ENCODE data around the gene DDR2. TPM values are rescaled to one million over a fixed set of nuclear protein-coding genes. Genes with fewer than 3 reads are reported as not detected.

DDR2 gene
- total RNA-seq, 2 experiments from 2014 or later = 0.19 TPM; not detected in 1

DNA sequence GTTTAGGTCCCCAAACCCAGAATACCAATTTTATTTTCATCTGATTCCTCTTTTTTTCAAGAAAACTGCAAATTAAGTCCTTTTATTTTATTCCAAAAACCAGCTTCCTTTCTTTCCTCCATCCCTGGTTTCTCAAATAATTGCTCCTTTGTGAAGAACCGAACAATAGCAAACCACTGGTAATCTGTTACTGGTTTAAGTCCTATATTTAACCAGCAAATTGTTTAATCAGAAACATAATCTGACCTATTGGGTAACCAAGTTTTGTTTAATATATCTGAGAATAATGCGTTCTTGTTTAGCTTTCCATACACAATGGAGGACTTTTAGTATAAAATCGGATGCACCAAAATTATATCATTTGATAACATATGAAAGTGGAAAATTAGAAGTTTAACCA lies 13.2 kb upstream of the DDR2 start:
- no peaks in the 10 kb centered on the region for H3K79me2 ChIP-seq (ENCODE audit: insufficient read depth, low read depth, low read length)
- H4K20me1 ChIP-seq (ENCODE audit: insufficient read depth, low read length) = no peaks in the 10 kb centered on the region
- no TSS peak for BruUV-seq (replicated peaks)
- no peak overlapping the region for H3K4me3 ChIP-seq (ENCODE audit: low read depth, low read length, poor library complexity, severe bottlenecking)
- no peak overlapping the region for H3K4me2 ChIP-seq (ENCODE audit: low read length)
- H3K4me1 ChIP-seq (ENCODE audit: insufficient read depth, low read length, poor library complexity, severe bottlenecking) = no peaks in the 10 kb centered on the region
- CTCF ChIA-PET (ENCODE audit: unreplicated experiment) = no interaction called here
- DNase-seq (ENCODE audit: low spot score) = no peak
- H3K9me2 ChIP-seq (ENCODE audit: insufficient read depth, low read length) = no peaks in the 10 kb centered on the region
- H3K36me3 ChIP-seq (ENCODE audit: insufficient read depth, low read length) = no peaks in the 10 kb centered on the region
- intact Hi-C loops (cut with micrococcal nuclease; ENCODE audit: unreplicated experiment) = no loop called here
- POLR2A ChIA-PET = no interaction called here
- H3K27ac ChIP-seq (ENCODE audit: low read depth, low read length, poor library complexity, severe bottlenecking) = no peak overlapping the region
- H3K9me3 ChIP-seq (ENCODE audit: low read length) = no peaks in the 10 kb centered on the region
- TF ChIP-seq, protein P1, sequence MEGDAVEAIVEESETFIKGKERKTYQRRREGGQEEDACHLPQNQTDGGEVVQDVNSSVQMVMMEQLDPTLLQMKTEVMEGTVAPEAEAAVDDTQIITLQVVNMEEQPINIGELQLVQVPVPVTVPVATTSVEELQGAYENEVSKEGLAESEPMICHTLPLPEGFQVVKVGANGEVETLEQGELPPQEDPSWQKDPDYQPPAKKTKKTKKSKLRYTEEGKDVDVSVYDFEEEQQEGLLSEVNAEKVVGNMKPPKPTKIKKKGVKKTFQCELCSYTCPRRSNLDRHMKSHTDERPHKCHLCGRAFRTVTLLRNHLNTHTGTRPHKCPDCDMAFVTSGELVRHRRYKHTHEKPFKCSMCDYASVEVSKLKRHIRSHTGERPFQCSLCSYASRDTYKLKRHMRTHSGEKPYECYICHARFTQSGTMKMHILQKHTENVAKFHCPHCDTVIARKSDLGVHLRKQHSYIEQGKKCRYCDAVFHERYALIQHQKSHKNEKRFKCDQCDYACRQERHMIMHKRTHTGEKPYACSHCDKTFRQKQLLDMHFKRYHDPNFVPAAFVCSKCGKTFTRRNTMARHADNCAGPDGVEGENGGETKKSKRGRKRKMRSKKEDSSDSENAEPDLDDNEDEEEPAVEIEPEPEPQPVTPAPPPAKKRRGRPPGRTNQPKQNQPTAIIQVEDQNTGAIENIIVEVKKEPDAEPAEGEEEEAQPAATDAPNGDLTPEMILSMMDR (conservative IDR thresholded peaks at IDR 0.05; ENCODE audit: low read length) = no peak
- no peak for TF ChIP-seq EZH2phosphoT487 (IDR thresholded peaks at IDR 0.05; ENCODE audit: borderline replicate concordance, low read depth, low read length)
- no peak overlapping the region for H2AFZ ChIP-seq (ENCODE audit: low read length)

DNA sequence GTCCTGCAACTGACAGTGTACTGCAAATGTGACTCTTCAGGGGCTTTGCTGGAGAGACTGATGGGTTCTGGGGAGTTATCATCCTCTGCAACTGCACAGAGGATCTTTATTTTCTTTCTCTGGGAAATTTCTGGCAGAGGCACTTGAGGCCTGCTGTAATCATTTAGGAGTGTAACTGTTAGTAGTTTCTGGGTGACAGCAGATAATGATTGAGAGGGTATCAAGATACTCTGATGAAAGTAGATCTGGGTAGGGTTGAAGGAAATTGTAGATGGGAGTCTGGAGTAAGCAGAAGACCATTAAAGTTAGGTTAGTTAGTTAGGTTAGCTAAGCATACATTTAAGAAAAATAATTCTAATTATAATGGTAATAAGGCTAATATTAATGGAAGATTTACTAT lies 11.0 kb upstream of the DDR2 start:
- no peaks in the 10 kb centered on the region for H3K36me3 ChIP-seq (ENCODE audit: insufficient read depth, low read length)
- H3K4me1 ChIP-seq (ENCODE audit: insufficient read depth, low read length, poor library complexity, severe bottlenecking) = no peaks in the 10 kb centered on the region
- H2AFZ ChIP-seq (ENCODE audit: low read length) = no peak overlapping the region
- no peak for DNase-seq (ENCODE audit: low spot score)
- POLR2A ChIA-PET = no interaction called here
- TF ChIP-seq, protein P1 (conservative IDR thresholded peaks at IDR 0.05; ENCODE audit: low read length) = no peak
- TF ChIP-seq EZH2phosphoT487 (IDR thresholded peaks at IDR 0.05; ENCODE audit: borderline replicate concordance, low read depth, low read length) = no peak
- BruUV-seq (replicated peaks) = no TSS peak
- no peak overlapping the region for H3K27ac ChIP-seq (ENCODE audit: low read depth, low read length, poor library complexity, severe bottlenecking)
- intact Hi-C loops (cut with micrococcal nuclease; ENCODE audit: unreplicated experiment) = no loop called here
- H3K9me3 ChIP-seq (ENCODE audit: low read length) = no peaks in the 10 kb centered on the region
- H3K79me2 ChIP-seq (ENCODE audit: insufficient read depth, low read depth, low read length) = no peaks in the 10 kb centered on the region
- no peak overlapping the region for H3K4me2 ChIP-seq (ENCODE audit: low read length)
- no peaks in the 10 kb centered on the region for H4K20me1 ChIP-seq (ENCODE audit: insufficient read depth, low read length)
- H3K4me3 ChIP-seq (ENCODE audit: low read depth, low read length, poor library complexity, severe bottlenecking) = no peak overlapping the region
- CTCF ChIA-PET (ENCODE audit: unreplicated experiment) = no interaction called here
- H3K9me2 ChIP-seq (ENCODE audit: insufficient read depth, low read length) = no peaks in the 10 kb centered on the region

- no peak overlapping the region for H3K4me2 ChIP-seq (ENCODE audit: low read length)
- H3K36me3 ChIP-seq (ENCODE audit: insufficient read depth, low read length) = no peaks in the 10 kb centered on the region
- no peaks in the 10 kb centered on the region for H3K9me3 ChIP-seq (ENCODE audit: low read length)
- H3K9me2 ChIP-seq (ENCODE audit: insufficient read depth, low read length) = no peaks in the 10 kb centered on the region
- no peak overlapping the region for H3K4me3 ChIP-seq (ENCODE audit: low read depth, low read length, poor library complexity, severe bottlenecking)
- H3K4me1 ChIP-seq (ENCODE audit: insufficient read depth, low read length, poor library complexity, severe bottlenecking) = no peaks in the 10 kb centered on the region
- intact Hi-C loops (cut with micrococcal nuclease; ENCODE audit: unreplicated experiment) = no loop called here
- no peak for DNase-seq (ENCODE audit: low spot score)
- ChIA-PET CTCF (ENCODE audit: unreplicated experiment) (no interaction called here), POLR2A (no interaction called here)
- TF ChIP-seq, protein P1 (conservative IDR thresholded peaks at IDR 0.05; ENCODE audit: low read length) = no peak
- no peak for TF ChIP-seq EZH2phosphoT487 (IDR thresholded peaks at IDR 0.05; ENCODE audit: borderline replicate concordance, low read depth, low read length)
- H4K20me1 ChIP-seq (ENCODE audit: insufficient read depth, low read length) = no peaks in the 10 kb centered on the region
- BruUV-seq (replicated peaks) = no TSS peak
- no peak overlapping the region for H3K27ac ChIP-seq (ENCODE audit: low read depth, low read length, poor library complexity, severe bottlenecking)
- no peaks in the 10 kb centered on the region for H3K79me2 ChIP-seq (ENCODE audit: insufficient read depth, low read depth, low read length)
- H2AFZ ChIP-seq (ENCODE audit: low read length) = no peak overlapping the region
Measured at GRCh38 chr1:162625679-162626078, 6.6 kb upstream of the DDR2 start.

All from OCI-LY7 (cell line).